Activated naive CD8-positive, alpha-beta T cell treated with anti-CD3 and anti-CD28 coated beads, Interleukin-2, amount 10 ng/mL, durations not matched to agents 7 days and 5 days (primary cell): ENCODE results near the gene XK. TPM values are rescaled to one million over a fixed set of nuclear protein-coding genes. Genes with fewer than 3 reads are reported as not detected.

Experiments used
- ATAC-seq: fragments of 150-1000 bp; cut with Tn5 transposase; one replicate; pipeline ENCODE4 v1.10.0; 2021; ENCODE audit warnings: low read depth, moderate library complexity
- POLR2A ChIA-PET: fragments of 350-600 bp; sonication (Branson Sonifier 250); formaldehyde crosslinking; loops from one replicate; lab custom pipeline; 2021; ENCODE audit warnings: antibody characterized with exemption; lab: Charles Lee
- DNase-seq: peaks from one replicate; pipeline ENCODE4 v3.0.0; 2021
- H3K27ac Mint-ChIP-seq: one replicate; pipeline ENCODE4 v1.8.0; 2022; ENCODE audit warnings: mild to moderate bottlenecking, mixed read lengths
- H3K27me3 Mint-ChIP-seq: one replicate; pipeline ENCODE4 v1.8.0; 2022; ENCODE audit warnings: mild to moderate bottlenecking, moderate library complexity, mixed read lengths
- H3K36me3 Mint-ChIP-seq: one replicate; pipeline ENCODE4 v1.8.0; 2021; ENCODE audit warnings: mild to moderate bottlenecking, mixed read lengths
- H3K4me1 Mint-ChIP-seq: one replicate; pipeline ENCODE4 v1.8.0; 2021; ENCODE audit warnings: mixed read lengths
- H3K4me3 Mint-ChIP-seq: one replicate; pipeline ENCODE4 v1.8.0; 2022; ENCODE audit warnings: mild to moderate bottlenecking, moderate library complexity, mixed read lengths
- H3K9me3 Mint-ChIP-seq: one replicate; pipeline ENCODE4 v1.8.0; 2021; ENCODE audit warnings: mixed read lengths
- total RNA-seq, 2 experiments: library from RNA; stranded (reverse); gene quantifications; one replicate each; pipeline ENCODE4 v1.2.3, GENCODE V29; 2021

Gene XK
- total RNA-seq, 2 experiments from 2014 or later: 0.08 TPM; not detected in 1

- DNase-seq (no peak), ATAC-seq (no peak)
- POLR2A ChIA-PET: no interaction called here
- Mint-ChIP-seq H3K27ac (no peak overlapping the region), H3K9me3 (no peaks in the 10 kb centered on the region), H3K36me3 (no peaks in the 10 kb centered on the region), H3K27me3 (no peaks in the 10 kb centered on the region), H3K4me3 (no peak overlapping the region), H3K4me1 (no peaks in the 10 kb centered on the region)
Measured at GRCh38 chrX:37659047-37659446, 26.5 kb upstream of the XK start.

- ATAC-seq (no peak), DNase-seq (no peak)
- H3K27ac Mint-ChIP-seq: no peak overlapping the region
- H3K36me3 Mint-ChIP-seq: no peaks in the 10 kb centered on the region
- no peaks in the 10 kb centered on the region for H3K9me3 Mint-ChIP-seq
- no peak overlapping the region for H3K4me3 Mint-ChIP-seq
- POLR2A ChIA-PET: no interaction called here
- no peaks in the 10 kb centered on the region for H3K27me3 Mint-ChIP-seq
- H3K4me1 Mint-ChIP-seq: no peaks in the 10 kb centered on the region
Measured at GRCh38 chrX:37662181-37662580, 23.4 kb upstream of the XK start.

DNA sequence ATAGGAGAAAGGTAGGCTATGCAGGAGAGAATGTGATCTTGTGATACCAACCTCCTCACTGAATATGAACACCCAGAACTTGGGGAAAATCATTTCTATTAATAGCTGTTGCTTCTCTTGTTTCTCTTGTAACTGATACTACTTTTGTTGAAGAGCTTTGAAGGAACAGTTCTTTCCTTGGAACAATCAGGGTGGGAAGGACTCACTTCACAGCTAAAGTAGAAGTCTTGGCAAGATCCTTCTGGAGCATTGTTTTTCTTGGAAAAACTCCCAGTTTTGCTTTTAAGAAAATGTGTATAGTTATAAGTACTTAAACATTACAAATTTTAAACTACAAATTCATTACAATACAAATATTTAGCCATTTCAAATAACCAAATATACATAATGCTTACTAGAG, 19.1 kb upstream of the XK start:
- Mint-ChIP-seq H3K9me3 (no peaks in the 10 kb centered on the region), H3K4me3 (no peak overlapping the region), H3K27ac (no peak overlapping the region), H3K4me1 (no peaks in the 10 kb centered on the region), H3K27me3 (no peaks in the 10 kb centered on the region), H3K36me3 (no peaks in the 10 kb centered on the region)
- DNase-seq (no peak), ATAC-seq (no peak)
- POLR2A ChIA-PET: no interaction called here

DNA sequence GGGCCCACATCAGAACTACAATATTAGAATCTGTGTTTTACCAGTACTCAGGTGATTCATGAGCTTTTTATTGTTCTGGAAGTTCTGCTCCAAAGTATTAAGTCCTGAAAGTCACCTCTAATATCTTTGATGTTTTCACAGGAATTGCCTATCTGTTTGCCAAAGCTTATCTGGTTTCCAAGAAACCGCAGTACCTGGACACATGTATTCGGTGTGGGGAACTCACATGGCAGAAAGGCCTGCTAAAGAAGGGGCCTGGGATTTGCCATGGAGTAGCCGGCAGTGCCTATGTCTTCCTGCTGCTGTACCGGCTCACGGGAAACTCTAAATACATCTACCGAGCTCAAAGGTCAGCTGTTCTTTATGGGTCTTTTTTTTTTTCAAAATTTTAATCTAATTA, 18.4 kb upstream of the XK start:
- ATAC-seq: no peak
- Mint-ChIP-seq H3K27ac (no peak overlapping the region), H3K27me3 (no peaks in the 10 kb centered on the region), H3K4me1 (no peaks in the 10 kb centered on the region), H3K4me3 (no peak overlapping the region), H3K9me3 (no peaks in the 10 kb centered on the region), H3K36me3 (no peaks in the 10 kb centered on the region)
- POLR2A ChIA-PET: no interaction called here
- DNase-seq: no peak

GRCh38 chrX:37672563-37672962, 13.0 kb upstream of the XK start:
- no peak for ATAC-seq

GRCh38 chrX:37676811-37677210, 8.8 kb upstream of the XK start:
- no peaks in the 10 kb centered on the region for H3K4me1 Mint-ChIP-seq
- DNase-seq (no peak), ATAC-seq (no peak)
- no peak overlapping the region for H3K4me3 Mint-ChIP-seq
- no peak overlapping the region for H3K27ac Mint-ChIP-seq
- H3K27me3 Mint-ChIP-seq: peaks cover 2% of the 10 kb centered on the region
- no peaks in the 10 kb centered on the region for H3K9me3 Mint-ChIP-seq
- no peaks in the 10 kb centered on the region for H3K36me3 Mint-ChIP-seq
- POLR2A ChIA-PET: no interaction called here

More at GRCh38 chrX:37672563-37672962, 13.0 kb upstream of the XK start:
- Mint-ChIP-seq H3K4me3 (no peak overlapping the region), H3K36me3 (no peaks in the 10 kb centered on the region), H3K27me3 (peaks cover 2% of the 10 kb centered on the region), H3K4me1 (no peaks in the 10 kb centered on the region), H3K27ac (no peak overlapping the region), H3K9me3 (no peaks in the 10 kb centered on the region)
- POLR2A ChIA-PET: no interaction called here
- no peak for DNase-seq

DNA sequence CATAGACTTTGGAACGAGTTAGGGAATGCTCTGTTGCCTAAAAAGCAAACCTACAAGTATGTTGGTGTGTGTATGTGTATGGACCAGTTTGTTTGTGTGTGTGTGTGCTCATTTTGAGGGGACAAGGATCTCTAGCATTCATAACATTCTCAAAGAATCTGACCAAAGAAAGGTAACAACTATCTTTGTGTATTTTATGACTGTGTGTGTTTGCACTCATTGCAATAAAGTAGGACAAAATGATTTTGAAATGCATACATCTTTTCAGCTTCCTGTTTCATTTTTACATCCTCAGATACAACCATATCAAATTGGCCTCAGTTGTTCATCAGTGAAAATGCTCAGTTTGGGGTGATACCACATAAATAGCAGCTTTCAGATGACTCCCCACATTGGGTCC, 8.3 kb upstream of the XK start:
- no peaks in the 10 kb centered on the region for H3K36me3 Mint-ChIP-seq
- DNase-seq (no peak), ATAC-seq (no peak)
- POLR2A ChIA-PET: no interaction called here
- H3K27ac Mint-ChIP-seq: no peak overlapping the region
- H3K4me3 Mint-ChIP-seq: no peak overlapping the region
- peaks cover 2% of the 10 kb centered on the region for H3K27me3 Mint-ChIP-seq
- no peaks in the 10 kb centered on the region for H3K9me3 Mint-ChIP-seq
- no peaks in the 10 kb centered on the region for H3K4me1 Mint-ChIP-seq

DNA sequence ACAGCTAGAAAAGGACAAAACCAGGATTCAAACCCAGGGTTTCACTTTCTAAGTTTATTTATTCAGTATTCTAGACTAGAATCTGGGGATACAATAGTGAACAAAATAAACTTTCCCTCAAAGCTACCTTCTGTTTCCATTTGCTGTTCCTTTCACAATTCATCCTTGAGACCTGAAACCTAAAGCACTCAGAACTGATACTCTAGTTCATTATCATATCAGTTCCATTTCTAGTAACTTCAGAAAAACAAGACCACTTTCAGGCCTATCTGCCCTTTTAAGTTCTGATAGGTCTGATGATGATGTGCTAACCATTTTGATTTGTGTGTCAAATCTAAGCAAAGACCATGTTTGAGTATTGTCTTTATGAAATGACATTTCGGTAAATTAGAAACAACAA, 7.8 kb upstream of the XK start:
- POLR2A ChIA-PET: no interaction called here
- DNase-seq: no peak
- Mint-ChIP-seq H3K4me1 (no peaks in the 10 kb centered on the region), H3K36me3 (no peaks in the 10 kb centered on the region), H3K4me3 (no peak overlapping the region), H3K27me3 (peaks cover 2% of the 10 kb centered on the region), H3K9me3 (no peaks in the 10 kb centered on the region), H3K27ac (no peak overlapping the region)
- no peak for ATAC-seq

DNA sequence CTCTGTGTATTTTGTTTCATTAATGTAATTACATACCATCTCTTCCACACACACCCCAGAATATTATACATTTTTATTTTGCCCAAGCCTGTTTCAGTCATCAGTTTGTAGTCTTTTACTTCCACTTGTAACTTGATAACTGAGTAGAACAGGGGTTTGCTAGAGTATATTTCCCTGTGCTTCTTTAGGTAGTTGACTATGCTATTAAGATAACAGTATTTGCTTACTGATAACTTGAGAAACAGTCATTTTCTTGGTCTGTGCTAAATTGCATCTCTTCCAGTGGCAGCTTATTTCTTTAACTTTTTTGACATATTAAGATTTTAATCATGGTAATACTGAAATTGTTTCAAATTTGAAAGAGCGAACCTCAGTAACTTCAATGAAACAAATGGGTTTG, 7.0 kb upstream of the XK start:
- Mint-ChIP-seq H3K27me3 (peaks cover 2% of the 10 kb centered on the region), H3K9me3 (no peaks in the 10 kb centered on the region), H3K4me1 (no peaks in the 10 kb centered on the region), H3K4me3 (no peak overlapping the region), H3K36me3 (no peaks in the 10 kb centered on the region), H3K27ac (no peak overlapping the region)
- POLR2A ChIA-PET: no interaction called here
- DNase-seq: no peak
- no peak for ATAC-seq

GRCh38 chrX:37679230-37679629, 6.4 kb upstream of the XK start:
- no peak overlapping the region for H3K4me3 Mint-ChIP-seq
- no peaks in the 10 kb centered on the region for H3K36me3 Mint-ChIP-seq
- H3K9me3 Mint-ChIP-seq: no peaks in the 10 kb centered on the region
- H3K27ac Mint-ChIP-seq: no peak overlapping the region
- POLR2A ChIA-PET: no interaction called here
- H3K4me1 Mint-ChIP-seq: no peaks in the 10 kb centered on the region
- peaks cover 2% of the 10 kb centered on the region for H3K27me3 Mint-ChIP-seq
- ATAC-seq: no peak
- no peak for DNase-seq

- no peak overlapping the region for H3K27ac Mint-ChIP-seq
- DNase-seq (no peak), ATAC-seq (no peak)
- H3K27me3 Mint-ChIP-seq: peaks cover 2% of the 10 kb centered on the region
- no peaks in the 10 kb centered on the region for H3K9me3 Mint-ChIP-seq
- POLR2A ChIA-PET: no interaction called here
- no peaks in the 10 kb centered on the region for H3K4me1 Mint-ChIP-seq
- H3K36me3 Mint-ChIP-seq: no peaks in the 10 kb centered on the region
- H3K4me3 Mint-ChIP-seq: no peak overlapping the region
Measured at GRCh38 chrX:37679888-37680287, 5.7 kb upstream of the XK start.

DNA sequence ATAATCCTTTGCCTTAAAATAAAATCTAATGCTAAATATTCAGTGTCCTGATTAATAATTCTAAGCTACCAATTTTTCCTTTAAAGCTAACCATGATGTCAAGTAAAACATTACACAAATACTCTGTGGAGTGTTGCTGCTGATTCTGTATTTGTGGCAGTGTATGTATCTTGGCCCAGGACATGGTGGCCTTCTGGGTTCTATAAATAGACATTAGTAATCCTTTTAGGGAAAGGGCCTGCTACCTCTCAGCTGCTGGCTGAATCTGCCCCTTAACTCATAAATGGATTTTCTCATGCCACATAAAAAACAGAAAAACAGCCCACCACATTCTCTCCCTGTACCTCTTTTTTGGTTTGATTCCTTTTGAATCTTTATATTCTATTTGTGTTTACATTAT, 1.2 kb upstream of the XK start:
- no peaks in the 10 kb centered on the region for H3K4me1 Mint-ChIP-seq
- no peak for DNase-seq
- ATAC-seq: no peak
- no peaks in the 10 kb centered on the region for H3K36me3 Mint-ChIP-seq
- no peak overlapping the region for H3K27ac Mint-ChIP-seq
- POLR2A ChIA-PET: no interaction called here
- H3K9me3 Mint-ChIP-seq: no peaks in the 10 kb centered on the region
- H3K4me3 Mint-ChIP-seq: no peak overlapping the region
- peaks cover 5% of the 10 kb centered on the region for H3K27me3 Mint-ChIP-seq

DNA sequence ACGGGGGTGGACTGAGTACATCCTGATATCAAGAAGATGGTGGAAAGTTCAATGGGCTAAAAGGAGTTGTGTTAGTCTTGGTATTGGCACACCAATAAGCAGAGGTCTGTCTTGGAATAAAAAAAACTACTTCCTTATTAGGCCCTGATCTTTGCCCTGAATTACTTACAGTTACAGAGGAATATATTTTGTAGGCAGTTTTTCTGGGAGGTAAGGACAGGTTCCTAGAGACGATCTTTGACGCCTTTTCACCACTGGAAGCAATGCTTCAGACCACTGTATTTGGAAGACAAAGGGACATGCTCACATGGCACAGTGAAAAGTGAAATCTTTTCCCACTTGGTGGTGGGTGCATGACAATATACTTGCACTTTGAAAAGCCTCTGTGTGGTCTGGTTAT, 618 bp upstream of the XK start:
- no peaks in the 10 kb centered on the region for H3K9me3 Mint-ChIP-seq
- no peak overlapping the region for H3K27ac Mint-ChIP-seq
- H3K36me3 Mint-ChIP-seq: no peaks in the 10 kb centered on the region
- POLR2A ChIA-PET: no interaction called here
- peaks cover 5% of the 10 kb centered on the region for H3K27me3 Mint-ChIP-seq
- no peak for ATAC-seq
- H3K4me3 Mint-ChIP-seq: peak overlapping the region; percentile 45
- H3K4me1 Mint-ChIP-seq: no peaks in the 10 kb centered on the region
- DNase-seq: no peak

- H3K4me1 Mint-ChIP-seq: no peaks in the 10 kb centered on the region
- DNase-seq (no peak), ATAC-seq (no peak)
- H3K4me3 Mint-ChIP-seq: peak overlapping the region; percentile 63
- H3K9me3 Mint-ChIP-seq: no peaks in the 10 kb centered on the region
- H3K36me3 Mint-ChIP-seq: no peaks in the 10 kb centered on the region
- POLR2A ChIA-PET: no interaction called here
- peaks cover 5% of the 10 kb centered on the region for H3K27me3 Mint-ChIP-seq
- no peak overlapping the region for H3K27ac Mint-ChIP-seq
Measured at GRCh38 chrX:37686369-37686995, 891 bp downstream of the XK start.

- no peak overlapping the region for H3K4me3 Mint-ChIP-seq
- no peak overlapping the region for H3K27ac Mint-ChIP-seq
- no peaks in the 10 kb centered on the region for H3K4me1 Mint-ChIP-seq
- no peaks in the 10 kb centered on the region for H3K36me3 Mint-ChIP-seq
- peaks cover 5% of the 10 kb centered on the region for H3K27me3 Mint-ChIP-seq
- ATAC-seq (no peak), DNase-seq (no peak)
- POLR2A ChIA-PET: no interaction called here
- H3K9me3 Mint-ChIP-seq: no peaks in the 10 kb centered on the region
Measured at GRCh38 chrX:37686996-37687395, 1.4 kb downstream of the XK start.
